DMS53 (cell line): ENCODE measurements around the gene NEUROD4.

Source experiments
- DNase-seq: peaks from one replicate; lab custom pipeline; 2025; lab: John Stamatoyannopoulos, UW

The NEUROD4 gene

DNA sequence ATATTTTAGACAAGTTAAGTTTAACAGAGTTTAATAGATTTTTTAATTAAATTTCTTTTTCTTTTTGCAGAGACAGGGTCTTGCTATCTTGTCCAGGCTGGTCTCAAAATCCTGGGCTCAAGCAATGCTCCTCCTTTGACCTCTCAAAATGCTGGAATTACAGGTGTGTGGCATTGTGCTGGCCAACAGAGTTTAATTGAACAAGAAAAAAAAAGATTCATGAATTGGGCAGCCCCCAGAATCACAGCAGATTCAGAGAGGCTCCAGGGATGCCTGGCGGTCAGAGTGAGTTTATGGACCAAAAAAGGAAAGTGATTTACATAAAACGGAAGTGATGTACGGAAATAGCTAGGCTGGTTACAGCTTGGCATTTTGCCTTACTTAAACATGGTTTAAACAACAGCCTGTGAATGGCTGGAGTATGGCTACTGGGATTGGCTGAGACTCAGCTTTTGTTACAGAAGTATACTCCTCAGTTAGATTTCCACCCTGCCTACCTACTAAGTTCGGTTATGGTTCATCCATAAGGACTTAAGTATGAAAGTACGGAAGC lies 20.7 kb upstream of the NEUROD4 start:
- no peak for DNase-seq

DNA sequence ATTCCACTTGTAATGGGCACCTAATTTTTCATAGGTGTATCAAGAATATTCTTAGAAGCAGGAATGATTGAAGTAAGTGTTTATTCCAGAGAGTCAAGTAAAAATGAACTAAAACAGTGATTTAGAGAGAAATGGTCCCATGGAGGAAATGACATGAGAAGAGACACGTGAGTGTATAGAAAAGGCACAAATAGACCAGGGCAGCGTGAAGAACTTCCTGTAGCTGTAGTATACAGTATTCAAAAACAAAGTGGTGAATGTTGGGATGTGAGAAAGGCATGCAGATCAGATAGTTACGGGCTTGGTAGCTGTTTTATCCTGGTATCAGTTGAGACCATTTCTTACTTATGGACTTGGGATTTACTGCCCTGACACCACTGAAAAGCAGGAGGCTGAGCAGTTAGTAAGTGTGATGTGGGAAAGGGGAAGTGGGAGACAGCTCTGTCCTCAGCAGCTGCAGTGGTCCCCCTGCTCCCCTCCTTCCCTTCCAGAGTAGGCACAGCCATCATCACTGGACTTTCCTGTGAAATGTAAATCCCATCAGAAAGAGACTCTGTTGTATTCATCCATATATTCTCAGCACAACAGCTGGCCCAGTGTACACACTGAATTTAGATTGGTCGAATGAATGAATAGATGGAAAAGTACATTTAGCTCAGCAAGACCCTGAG lies 18.4 kb upstream of the NEUROD4 start:
- DNase-seq: no peak

DNA sequence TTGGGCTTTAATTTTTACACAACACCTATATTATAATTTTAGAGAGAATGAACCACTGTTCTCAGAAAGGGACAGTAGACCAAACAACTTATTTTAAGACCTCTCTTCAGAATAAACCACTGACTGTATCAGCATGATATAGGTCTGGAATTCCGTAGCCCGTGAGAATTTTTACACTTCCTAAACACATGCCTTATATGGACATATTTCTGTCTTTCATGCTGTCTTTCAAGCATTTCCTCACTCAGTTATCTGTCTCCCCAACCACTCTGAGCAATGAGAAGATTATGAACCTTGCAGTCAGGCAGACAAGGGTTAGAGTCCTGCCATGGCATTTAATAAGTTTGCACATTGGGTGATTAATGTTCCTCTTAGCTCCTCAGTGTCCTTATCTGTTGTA lies 17.4 kb upstream of the NEUROD4 start:
- DNase-seq: no peak

DNA sequence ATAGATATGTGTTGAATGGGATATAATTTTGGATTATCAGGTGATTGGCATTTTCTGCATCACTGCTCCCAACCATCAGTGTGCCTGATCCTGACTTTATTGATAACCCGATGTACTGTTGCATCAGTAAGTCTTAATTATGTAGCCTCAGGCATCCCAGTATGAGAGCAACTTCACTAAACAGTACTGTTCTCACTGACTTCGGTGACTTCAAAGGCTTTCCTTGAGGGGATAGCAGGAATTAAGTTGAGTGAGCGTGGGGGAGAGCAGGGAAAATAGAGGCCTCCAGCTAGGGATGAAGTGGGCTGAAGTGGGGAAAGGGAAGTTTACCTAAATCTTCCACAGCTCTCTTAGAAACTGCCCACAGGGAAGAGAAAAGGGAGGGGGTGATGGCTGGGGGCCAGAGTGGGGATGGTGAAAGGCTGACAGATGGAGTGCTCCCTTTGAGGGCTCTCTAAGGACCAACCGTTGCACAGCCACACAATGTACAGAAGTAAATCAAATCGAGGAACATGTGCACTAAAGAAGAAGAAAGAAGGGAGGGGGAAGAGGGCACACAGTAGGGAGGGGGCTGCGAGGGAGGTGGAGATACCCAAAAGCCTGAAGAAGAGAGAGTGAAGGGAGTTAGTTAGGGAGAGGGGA lies 10.7 kb upstream of the NEUROD4 start:
- no peak for DNase-seq

DNA sequence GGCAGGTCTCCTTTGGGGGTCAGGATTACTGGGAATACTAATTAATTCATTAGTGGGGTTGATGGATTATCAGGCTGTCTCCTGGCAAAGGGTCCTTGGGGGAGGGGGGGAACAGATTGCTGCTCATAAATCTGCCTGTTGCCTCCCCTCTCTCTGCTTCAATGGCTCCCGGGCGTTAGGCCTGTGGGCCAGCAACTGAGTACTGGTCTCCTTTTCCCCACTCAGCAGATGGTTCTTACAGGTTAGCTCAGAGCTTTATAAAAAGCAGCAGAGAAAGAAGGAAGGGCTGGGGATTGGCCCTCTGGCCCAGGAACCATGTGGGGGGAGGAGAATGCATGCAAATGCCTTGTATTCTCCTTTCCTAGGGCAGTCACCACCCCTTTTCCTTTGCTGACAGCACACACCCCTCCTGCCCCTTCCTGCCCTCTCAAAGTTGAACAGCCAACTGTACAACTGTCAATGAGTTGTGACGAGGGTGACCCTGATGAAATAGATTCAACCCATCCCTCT lies 2.3 kb upstream of the NEUROD4 start:
- DNase-seq: no peak

DNA sequence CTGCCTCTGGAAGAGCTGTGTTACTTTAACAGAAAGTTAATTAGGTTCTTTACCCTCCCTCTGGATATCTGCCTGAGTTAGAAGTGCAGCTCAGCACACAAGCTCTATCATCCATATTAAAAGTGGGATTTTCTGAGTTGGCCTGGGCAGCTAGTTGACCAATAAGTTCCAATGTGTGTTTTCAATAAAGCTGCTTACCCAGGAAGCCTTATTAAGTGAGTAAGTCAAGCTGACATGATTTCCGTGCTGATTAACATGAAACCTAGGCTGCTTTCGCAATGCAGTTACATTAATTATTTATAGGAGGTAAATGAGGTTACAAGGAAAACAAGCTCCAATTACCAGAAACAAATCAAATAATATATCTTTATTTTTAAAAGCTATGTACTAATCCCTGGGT lies 4.8 kb downstream of the NEUROD4 start:
- no peak for DNase-seq

DNA sequence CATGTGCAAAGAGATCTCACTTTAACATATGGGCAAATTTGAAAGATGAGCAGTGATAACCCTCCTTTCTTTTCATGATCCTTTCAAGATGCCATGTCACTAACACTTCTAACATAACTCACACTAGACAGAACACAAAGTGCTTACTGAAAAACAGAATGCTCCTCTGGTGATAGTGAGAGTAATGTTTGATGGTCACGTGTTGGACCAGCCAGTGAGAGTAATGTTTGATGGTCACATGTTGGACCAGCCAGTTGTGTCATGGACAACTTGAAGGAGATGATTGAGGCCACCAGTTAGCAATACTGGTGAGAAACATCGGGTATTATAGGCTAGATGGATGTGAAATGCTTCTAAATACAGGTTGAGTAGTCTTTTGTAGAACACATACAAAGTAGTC lies 5.7 kb downstream of the NEUROD4 start:
- DNase-seq: no peak

DNA sequence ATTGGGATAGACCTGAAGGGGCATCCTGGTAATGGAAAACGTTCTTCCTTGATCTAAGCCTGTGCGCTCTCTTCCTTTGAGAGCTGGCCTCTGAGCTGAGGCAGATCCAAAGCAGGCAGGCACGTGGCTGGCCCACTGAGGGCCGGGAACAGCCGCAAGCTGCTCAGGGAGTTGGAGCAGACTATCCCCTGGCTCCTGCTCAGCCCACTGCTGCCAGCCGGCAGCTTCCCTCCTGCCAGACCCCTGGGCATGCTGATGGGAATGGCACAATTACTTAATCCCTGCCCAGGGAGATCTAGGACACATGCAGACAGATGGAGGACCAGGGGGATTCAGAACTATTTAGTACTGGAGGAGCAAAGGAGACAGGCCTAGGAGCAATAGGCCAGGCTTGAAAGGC lies 14.4 kb downstream of the NEUROD4 start:
- DNase-seq: no peak

DNA sequence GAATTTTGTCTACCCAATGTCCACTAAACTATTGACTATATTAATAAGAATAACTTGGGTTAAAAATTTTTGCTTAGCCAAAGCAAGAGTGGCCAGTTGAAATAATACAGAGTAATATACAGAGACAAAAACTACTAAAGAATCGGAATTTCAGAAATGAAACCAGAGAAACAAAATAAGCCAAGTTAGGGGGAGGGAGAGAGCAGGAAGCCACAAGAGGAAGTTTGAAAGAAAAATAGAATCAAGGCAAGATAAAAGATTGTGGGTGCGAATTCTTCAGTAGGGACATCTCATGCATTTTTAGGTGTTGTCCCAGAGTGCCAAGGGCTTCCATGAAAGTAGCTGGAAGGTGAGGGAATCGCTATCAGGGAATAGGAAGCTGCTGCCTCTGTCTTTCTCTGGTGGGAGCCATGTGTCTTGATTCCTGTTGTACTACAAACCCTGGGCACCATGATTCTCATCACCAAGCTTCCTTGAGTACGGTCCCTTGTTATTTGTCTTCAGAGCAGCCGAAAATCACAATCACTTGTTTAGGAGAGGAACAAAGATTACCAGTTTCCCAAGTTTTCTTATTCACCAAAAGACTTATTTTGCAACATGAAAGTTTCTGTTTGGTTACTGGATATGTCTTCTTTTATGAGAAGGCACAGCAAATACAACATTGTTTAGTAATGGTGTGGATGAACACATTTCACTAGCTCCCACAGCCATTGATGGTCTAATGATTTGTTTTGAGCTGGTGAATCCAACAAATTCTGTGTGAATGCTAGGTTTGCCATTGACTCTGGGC lies 16.7 kb downstream of the NEUROD4 start:
- DNase-seq: no peak

DNA sequence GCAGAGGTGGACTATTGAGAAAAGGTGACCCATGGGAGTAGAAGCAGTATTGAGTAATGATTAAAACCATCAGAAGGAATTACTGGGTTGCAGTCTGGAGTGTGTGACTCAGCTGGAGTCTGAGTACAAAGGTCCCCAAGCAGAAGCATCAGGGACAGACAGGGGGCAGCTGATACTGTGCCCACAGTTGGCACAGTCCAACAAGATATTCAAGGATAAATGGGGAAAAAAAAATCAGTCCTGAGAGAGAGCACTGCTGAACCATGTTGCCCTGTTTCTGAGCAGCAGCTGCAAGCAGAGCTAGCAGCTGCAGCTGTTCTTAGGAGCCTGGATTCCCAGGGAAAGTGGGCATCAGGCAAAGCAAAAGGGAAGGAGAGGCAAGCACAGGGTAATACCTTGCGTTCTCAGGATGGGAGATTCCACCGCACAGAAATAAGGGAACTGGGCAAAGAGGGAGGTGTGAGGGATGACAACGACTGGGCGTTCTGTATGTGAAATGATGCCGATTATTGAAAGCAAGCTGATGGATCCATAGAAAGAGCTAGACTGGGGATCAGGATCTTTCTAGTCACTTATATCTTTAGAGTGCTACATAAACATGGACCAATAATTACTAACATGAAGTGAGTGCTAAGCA lies 17.7 kb downstream of the NEUROD4 start:
- peak; percentile 46 for DNase-seq

DNA sequence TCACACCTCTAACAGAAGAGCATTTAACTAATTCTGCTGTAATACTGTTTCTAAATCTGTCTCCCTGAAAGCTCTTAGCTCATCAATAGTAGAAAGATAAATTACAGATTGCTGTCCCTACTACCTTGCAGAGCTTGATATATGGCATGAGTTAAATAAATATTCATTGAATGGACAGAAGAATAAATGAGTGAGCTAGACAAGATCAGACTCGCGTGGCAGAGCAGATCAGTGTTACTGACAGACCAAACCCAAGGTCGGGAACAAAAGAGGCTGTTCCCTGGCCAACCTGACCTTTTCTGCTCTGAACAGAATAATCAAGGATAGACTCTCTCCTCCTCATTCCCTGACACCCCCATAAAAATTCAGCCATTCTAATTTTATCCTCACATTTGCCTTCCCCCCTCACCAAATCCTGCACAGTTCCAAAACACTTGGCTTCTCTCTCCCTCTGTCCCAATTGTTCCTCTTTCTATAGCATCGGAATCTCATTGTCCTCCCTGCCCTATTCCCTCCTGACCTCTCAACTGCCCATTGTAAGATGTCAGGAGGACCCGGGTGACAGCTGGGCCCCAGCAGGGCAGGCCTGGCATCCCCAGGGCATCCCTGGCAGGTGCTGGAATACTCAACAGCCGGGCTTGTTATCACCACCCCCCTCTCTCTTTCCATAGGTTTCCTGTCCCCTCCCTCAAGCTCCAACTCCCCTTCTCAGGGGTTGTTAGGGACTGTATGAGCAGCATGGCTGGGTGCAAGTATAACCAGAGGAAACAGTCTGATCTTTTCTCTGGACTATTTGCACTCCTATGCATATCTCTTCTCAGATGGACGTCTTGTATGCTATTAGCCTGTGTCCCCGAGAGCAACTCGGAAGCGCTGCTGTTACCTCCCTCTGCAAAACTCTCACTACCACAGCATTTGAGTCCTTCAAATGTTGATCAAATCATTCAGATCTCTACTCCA lies 19.9 kb downstream of the NEUROD4 start:
- DNase-seq: no peak

DNA sequence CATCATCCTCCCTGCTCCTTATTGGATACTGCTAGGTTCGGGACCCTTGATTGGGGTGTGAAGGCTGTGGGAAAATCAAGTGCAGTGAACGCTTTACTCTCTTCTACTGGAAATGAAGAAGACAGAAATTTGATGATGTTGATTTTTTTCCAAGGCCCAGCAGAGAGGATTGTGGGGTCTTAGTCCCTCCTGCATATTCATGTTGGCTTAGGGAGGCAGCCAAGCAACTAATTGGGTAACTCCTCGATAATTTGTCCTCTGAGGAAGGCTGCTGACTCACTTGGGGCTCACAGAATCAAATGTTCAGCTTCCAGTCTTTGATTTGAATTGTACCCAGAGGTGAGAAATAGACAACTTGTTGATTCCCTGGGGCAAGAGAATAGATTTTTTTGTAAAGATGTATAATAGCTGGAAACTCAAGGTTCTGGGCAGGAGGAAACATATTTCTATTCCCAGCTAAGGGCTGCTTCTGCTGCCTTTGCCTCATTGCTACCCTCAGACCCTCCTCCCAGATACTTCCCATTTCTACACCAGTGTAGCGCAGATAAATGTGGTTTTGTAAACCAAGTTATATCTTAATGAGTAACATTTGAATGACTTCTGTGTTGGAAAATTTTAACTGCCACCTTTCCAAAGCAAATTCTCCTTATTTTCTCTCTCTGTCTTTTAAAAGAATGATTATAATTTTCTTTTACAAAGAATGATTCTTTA lies 21.7 kb downstream of the NEUROD4 start:
- DNase-seq: no peak

DNA sequence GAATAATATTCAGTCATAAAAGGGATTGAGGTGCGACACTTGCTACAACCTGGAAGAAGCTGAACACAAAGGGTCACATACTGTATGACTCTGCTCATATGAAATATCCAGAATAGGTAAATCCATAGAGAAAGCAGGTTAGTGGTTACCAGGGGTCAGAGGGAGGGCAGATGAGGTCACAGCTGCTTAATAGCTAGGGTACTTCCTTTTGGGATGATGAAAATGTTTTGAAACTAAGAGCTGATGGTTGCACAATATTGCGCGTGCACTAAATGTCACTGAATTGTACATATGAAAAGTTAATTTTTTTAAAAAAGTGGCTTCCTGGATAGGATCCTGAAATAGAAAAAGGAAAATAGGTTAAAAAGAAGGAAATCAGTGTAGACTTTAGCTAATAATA lies 23.8 kb downstream of the NEUROD4 start:
- peak; percentile 32 for DNase-seq

DNA sequence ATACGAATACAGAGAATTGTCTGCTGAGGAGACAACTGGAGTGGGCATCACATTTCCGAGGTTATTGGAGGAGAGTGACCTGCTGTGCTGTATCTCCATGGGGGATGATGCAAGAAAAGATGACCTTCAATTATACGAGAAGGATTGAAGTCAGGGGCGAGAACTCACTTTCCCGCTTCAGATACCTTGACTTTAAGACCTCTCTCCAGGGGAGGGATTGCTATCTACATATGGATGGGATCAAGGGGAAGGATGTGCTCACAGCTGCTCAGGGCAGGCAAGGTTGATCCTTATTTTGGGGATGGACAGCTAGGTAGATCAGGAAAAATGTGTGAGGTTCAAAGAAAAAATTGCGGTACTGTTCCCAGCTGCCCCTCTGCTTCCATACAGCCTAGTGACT lies 24.4 kb downstream of the NEUROD4 start:
- DNase-seq: no peak

DNA sequence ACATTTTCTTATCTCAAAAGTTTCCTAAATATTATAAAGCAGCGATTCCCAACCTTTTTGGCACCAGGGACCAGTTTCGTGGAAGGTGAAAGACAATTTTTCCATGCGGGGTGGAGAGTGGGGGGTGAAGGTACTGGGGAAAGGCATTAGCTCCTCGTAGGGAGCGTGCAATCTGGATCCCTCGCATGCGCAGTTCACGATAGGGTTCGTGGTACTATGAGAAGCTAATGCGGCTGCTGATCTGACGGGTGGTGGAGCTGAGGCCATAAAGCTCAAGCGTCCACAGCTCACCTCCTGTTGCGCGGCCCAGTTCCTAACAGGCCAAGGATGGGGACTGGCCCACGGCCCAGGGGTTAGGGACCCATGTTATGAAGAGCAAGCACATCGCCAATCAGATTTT lies 29.9 kb downstream of the NEUROD4 start:
- no peak for DNase-seq

DNA sequence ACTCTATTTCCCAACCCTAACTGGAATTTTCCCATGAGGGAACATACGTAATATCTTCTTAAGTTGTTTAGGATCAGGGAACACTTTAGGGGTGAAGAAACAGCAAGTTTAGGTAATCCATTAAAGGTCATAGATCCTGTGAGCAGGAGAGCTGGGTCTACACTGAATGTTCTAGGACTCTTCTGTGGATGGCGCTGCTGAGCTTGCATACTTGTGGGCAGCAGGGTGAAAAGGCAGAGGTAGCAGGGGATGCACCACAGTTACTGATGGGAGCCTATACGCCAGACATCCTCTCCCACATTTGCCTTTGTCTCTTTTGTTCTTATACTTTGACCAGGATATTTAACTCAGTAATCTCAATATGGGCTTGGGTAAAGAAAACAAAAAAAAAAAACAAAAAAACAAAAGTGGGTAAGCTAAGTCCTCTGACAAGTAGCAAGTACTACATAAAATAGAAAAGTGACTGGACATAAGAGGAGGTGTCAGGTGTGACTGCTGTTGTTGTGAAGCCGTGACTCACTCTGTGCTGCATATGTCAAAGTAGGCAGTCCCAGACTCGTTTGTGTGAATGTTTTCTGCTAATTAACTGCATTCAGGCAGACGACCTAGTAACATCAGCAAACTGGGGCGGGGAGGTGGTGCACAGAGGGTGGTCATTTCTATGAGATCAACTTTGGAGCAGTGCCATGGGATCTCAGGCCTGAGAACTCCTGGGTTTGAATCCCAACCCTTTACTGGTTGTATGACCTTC lies 31.6 kb downstream of the NEUROD4 start:
- DNase-seq: peak; percentile 5

DNA sequence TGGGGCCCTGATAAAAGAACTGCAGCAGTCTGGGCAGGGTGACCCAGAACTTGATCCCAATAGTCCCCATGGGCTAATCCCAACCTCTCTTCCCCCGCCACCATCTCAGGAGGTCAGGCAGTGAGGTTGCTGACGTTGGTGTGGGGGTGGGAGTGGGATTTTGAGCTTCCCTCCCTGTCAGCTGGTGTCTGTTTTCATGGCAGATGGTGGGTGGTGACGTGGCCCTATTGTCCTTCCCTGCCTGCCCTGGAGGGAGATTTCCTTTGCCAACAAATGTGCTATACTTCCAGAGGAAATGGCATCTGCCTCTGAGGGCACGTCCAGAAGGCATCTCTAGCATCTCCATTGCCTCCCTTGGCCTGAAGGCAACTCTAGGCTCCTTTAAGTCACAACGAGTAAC lies 37.7 kb downstream of the NEUROD4 start:
- DNase-seq: peak; percentile 66

DNA sequence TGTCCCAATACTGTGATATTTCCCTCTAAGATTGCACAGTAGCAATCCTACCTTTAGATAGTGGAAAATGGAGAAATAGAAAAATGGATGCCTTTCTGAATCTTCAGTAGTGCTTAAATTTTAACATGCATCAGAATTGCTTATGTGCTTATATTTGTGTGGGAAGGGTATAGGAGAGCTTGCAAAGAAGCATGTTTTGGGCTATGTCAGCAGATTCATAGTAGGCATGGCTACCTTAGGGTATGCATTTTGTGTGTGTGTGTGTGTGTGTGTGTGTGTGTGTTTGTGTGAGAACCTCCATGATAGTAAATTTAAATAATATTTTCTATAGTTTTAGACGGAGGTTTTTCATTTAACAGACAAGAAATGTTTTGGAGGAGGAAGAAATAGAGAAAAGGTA lies 38.3 kb downstream of the NEUROD4 start:
- DNase-seq: no peak

DNA sequence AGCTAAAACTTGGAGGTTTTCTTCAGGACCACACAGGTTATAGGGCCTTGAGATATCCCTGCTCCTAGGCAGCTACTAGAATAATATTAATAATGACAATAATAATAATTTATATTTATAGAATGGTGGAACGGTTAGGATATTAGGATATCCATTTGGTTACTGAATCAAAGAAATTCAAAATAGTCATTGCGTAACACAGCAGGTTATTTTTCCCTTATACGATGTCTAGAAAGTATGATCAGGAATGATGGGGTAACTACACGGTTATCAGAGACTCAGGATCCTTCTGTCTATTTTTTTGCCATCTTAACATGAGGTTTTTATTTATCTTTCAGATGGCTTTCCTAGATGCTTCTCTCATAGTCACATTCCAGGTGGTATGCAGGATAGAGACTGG lies 39.0 kb downstream of the NEUROD4 start:
- no peak for DNase-seq

DNA sequence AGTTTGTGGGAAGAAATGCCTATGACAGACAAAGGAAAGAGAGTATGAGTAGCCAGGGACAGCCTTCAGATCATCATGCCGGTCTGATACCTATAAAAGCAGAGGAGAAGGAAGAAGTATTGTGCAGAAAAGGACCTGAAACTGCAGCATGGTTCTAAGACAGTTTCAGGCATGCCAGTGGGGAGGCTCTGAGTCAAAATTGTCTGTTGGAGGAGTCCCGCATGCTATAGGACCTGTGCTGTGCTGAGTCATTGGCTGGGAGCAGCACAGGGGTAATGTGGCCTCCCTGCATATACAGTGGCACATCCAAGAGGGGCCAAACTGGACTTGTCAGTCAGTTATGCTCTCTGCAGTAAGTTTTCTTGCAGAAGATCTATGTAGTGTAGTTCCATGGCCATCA lies 40.7 kb downstream of the NEUROD4 start:
- peak; percentile 9 for DNase-seq
